Measurements from ENCODE around the gene AMHR2.
"Not testable (repeated sequence)": the region's sequence is repeated elsewhere in the genome, so short reads cannot be mapped to it uniquely, and the experiment has no call there.

GRCh38 chr12:53435326-53435725 is 11.7 kb downstream of the AMHR2 start:
- not testable (repeated sequence) for TF ChIP-seq EZH2 (IDR thresholded peaks at IDR 0.05; ENCODE audit: borderline replicate concordance, low read depth, low read length, poor library complexity, severe bottlenecking); CTCF (conservative IDR thresholded peaks at IDR 0.05; ENCODE audit: low read depth, low read length)
